ENCODE data around the gene ZCCHC8. TPM values are rescaled to one million over a fixed set of nuclear protein-coding genes. Genes with fewer than 3 reads are reported as not detected.
A peak's percentile ranks its signal among the peaks of the same experiment; 100 is the strongest.

Gene ZCCHC8
- total RNA-seq, 2 donors from 2014 or later, result 26.2 to 26.3 TPM

DNA sequence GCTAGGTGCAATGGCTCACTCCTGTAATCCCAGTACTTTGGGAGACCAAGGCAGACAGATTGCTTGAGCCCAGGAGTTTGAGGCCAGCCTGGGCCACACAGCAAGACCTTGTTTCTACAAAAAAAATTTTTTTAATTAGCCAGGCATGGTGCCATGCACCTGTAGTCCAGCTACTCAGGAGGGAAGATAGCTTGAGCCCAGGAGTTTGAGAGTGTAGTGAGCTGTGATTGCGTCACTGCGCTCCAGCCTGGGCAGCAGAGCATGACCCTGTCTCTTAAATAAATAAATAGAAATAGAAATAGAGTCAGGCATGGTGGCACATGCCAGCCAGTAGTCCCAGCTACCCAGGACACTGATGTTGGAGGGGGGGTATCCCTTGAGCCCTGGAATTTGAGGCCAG, 41.5 kb downstream of the ZCCHC8 start:
- WGBS, 2 experiments (ENCODE audit: insufficient coverage in 1 of 2, insufficient read length in 1 of 2), result 96% methylated on average over 2 of the region's 2 CpGs; no CpG with 5 or more reads in 1 of the 2 experiments
- Mint-ChIP-seq H3K27ac (no peak overlapping the region), H3K27me3 (ENCODE audit: insufficient read depth) (no peaks in the 10 kb centered on the region), H3K36me3 (ENCODE audit: low read depth) (no peaks in the 10 kb centered on the region), H3K4me3 (no peak overlapping the region), H3K4me1 (no peaks in the 10 kb centered on the region), H3K9me3 (no peaks in the 10 kb centered on the region)
- H3K4me3 ChIP-seq (ENCODE audit: low read length), result no peak overlapping the region
- H3K4me1 ChIP-seq (ENCODE audit: control insufficient read depth, insufficient read depth, low read length), result no peaks in the 10 kb centered on the region
- H3K36me3 ChIP-seq (ENCODE audit: control insufficient read depth, insufficient read depth, low read length), result no peaks in the 10 kb centered on the region
- H3K27ac ChIP-seq (ENCODE audit: low read depth, low read length), result no peak overlapping the region
- no peak overlapping the region for H3K9ac ChIP-seq (ENCODE audit: extremely low read depth, low read length, poor library complexity, severe bottlenecking)
- H3K9me3 ChIP-seq (ENCODE audit: control insufficient read depth, low read length), result no peaks in the 10 kb centered on the region
- DNase-seq, result peak; percentile 24
- TF ChIP-seq, protein P1, sequence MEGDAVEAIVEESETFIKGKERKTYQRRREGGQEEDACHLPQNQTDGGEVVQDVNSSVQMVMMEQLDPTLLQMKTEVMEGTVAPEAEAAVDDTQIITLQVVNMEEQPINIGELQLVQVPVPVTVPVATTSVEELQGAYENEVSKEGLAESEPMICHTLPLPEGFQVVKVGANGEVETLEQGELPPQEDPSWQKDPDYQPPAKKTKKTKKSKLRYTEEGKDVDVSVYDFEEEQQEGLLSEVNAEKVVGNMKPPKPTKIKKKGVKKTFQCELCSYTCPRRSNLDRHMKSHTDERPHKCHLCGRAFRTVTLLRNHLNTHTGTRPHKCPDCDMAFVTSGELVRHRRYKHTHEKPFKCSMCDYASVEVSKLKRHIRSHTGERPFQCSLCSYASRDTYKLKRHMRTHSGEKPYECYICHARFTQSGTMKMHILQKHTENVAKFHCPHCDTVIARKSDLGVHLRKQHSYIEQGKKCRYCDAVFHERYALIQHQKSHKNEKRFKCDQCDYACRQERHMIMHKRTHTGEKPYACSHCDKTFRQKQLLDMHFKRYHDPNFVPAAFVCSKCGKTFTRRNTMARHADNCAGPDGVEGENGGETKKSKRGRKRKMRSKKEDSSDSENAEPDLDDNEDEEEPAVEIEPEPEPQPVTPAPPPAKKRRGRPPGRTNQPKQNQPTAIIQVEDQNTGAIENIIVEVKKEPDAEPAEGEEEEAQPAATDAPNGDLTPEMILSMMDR (conservative IDR thresholded peaks at IDR 0.05), result no peak
- no peaks in the 10 kb centered on the region for H3K27me3 ChIP-seq (ENCODE audit: control insufficient read depth, insufficient read depth, low read length, poor library complexity, severe bottlenecking)

DNA sequence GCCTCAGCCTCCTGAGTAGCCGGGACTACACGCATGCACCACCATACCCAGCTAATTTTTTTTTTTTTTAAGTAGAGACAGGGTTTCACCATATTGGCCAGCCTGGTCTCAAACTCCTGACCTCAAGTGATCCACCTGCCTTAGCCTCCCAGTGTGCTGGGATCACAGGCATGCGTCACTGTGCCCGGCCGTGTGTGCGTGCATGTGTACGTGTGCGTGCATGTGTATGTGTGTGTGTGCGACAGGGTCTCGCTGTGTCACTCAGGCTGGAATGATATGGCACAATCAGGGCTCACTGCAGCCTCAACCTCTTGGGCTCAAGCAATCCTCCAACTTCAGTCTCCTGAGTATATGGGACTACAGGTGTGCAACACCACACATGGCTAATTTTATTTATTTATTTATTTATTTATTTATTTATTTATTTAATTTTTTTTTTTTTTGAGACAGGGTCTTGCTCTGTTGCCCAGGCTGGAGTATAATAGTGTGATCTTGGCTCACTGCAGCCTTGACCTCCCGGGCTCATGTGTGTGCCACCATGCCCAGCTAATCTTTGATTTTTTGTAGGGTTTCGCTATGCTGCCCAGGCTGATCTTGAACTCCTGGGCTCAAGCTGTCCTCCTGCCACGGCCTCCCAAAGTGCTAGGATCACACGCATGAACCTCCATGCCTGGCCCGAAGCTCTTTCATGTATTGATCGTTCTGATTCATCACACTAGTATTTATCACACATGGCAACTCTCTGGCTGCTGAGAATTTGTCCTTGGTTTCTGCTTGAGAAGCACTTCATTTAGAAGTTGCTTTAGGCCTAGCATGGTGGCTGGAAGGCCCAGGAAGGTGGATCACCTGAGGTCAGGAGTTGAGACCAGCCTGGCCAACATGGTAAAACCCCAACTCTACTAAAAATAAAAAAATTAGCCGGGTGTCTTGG, 42.4 kb downstream of the ZCCHC8 start:
- no peaks in the 10 kb centered on the region for H3K9me3 Mint-ChIP-seq
- H3K36me3 ChIP-seq (ENCODE audit: control insufficient read depth, insufficient read depth, low read length), result no peaks in the 10 kb centered on the region
- DNase-seq, result peak; percentile 34
- H3K27me3 Mint-ChIP-seq (ENCODE audit: insufficient read depth), result no peaks in the 10 kb centered on the region
- no peaks in the 10 kb centered on the region for H3K9me3 ChIP-seq (ENCODE audit: control insufficient read depth, low read length)
- no peak overlapping the region for H3K4me3 ChIP-seq (ENCODE audit: low read length)
- no peak overlapping the region for H3K4me3 Mint-ChIP-seq
- H3K36me3 Mint-ChIP-seq (ENCODE audit: low read depth), result no peaks in the 10 kb centered on the region
- H3K27ac Mint-ChIP-seq, result no peak overlapping the region
- no peaks in the 10 kb centered on the region for H3K4me1 Mint-ChIP-seq
- no peaks in the 10 kb centered on the region for H3K27me3 ChIP-seq (ENCODE audit: control insufficient read depth, insufficient read depth, low read length, poor library complexity, severe bottlenecking)
- WGBS, 2 experiments (ENCODE audit: insufficient coverage in 1 of 2, insufficient read length in 1 of 2), result 91 to 96% methylated on average over 13 to 17 of the region's 17 CpGs
- no peak overlapping the region for H3K9ac ChIP-seq (ENCODE audit: extremely low read depth, low read length, poor library complexity, severe bottlenecking)
- no peaks in the 10 kb centered on the region for H3K4me1 ChIP-seq (ENCODE audit: control insufficient read depth, insufficient read depth, low read length)
- TF ChIP-seq, protein P1 (conservative IDR thresholded peaks at IDR 0.05), result no peak
- no peak overlapping the region for H3K27ac ChIP-seq (ENCODE audit: low read depth, low read length)

DNA sequence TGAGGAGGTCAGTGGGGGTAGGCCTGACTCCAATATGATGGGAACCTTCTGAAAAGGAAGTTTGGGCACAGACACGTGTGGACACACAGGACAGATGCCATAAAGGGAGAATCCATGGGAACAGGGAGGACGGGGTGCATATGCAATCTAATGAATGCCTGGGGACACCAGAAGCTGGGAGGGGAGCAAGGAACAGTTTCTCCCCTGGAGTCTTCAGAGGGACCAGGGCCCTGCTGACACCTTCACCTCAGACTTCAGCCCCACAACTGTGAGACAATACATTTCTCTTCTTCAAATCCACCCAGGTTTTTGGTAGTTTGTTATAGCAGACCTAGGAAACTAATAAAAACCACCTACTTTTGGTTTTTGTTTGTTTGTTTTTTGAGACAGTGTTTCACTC, 43.1 kb downstream of the ZCCHC8 start:
- TF ChIP-seq, protein P1 (conservative IDR thresholded peaks at IDR 0.05), result no peak
- Mint-ChIP-seq H3K4me3 (no peak overlapping the region), H3K9me3 (no peaks in the 10 kb centered on the region), H3K36me3 (ENCODE audit: low read depth) (no peaks in the 10 kb centered on the region), H3K27me3 (ENCODE audit: insufficient read depth) (no peaks in the 10 kb centered on the region), H3K27ac (no peak overlapping the region), H3K4me1 (peaks cover 5% of the 10 kb centered on the region)
- DNase-seq, result peak; percentile 29
- H3K4me1 ChIP-seq (ENCODE audit: control insufficient read depth, insufficient read depth, low read length), result no peaks in the 10 kb centered on the region
- no peaks in the 10 kb centered on the region for H3K36me3 ChIP-seq (ENCODE audit: control insufficient read depth, insufficient read depth, low read length)
- H3K9me3 ChIP-seq (ENCODE audit: control insufficient read depth, low read length), result no peaks in the 10 kb centered on the region
- H3K27me3 ChIP-seq (ENCODE audit: control insufficient read depth, insufficient read depth, low read length, poor library complexity, severe bottlenecking), result no peaks in the 10 kb centered on the region
- H3K27ac ChIP-seq (ENCODE audit: low read depth, low read length), result no peak overlapping the region
- no peak overlapping the region for H3K9ac ChIP-seq (ENCODE audit: extremely low read depth, low read length, poor library complexity, severe bottlenecking)
- 81 to 94% methylated on average over 2 of the region's 2 CpGs for WGBS, 2 experiments (ENCODE audit: insufficient coverage in 1 of 2, insufficient read length in 1 of 2)
- H3K4me3 ChIP-seq (ENCODE audit: low read length), result no peak overlapping the region
